ENCODE results near the gene IL12RB1. TPM values are rescaled to one million over a fixed set of nuclear protein-coding genes. Genes with fewer than 3 reads are reported as not detected.

Gene IL12RB1
- total and polyA plus RNA-seq, 2 of the 13 experiments (the other 11 are each of a cell fraction or from before 2014, with no cell fraction given): 0.03 to 0.04 TPM

- TF ChIP-seq CENPT (CRISPR knock-in tag; IDR thresholded peaks at IDR 0.05; ENCODE audit: low read depth) (no peak), NCOR1 (IDR thresholded peaks at IDR 0.05; ENCODE audit: borderline replicate concordance, low read length) (no peak), ZNF205 (CRISPR knock-in tag; IDR thresholded peaks at IDR 0.05) (no peak), ZNF713 (CRISPR knock-in tag; IDR thresholded peaks at IDR 0.05) (no peak), MXD1 (CRISPR knock-in tag; IDR thresholded peaks at IDR 0.05) (no peak), RXRB (CRISPR knock-in tag; IDR thresholded peaks at IDR 0.05; ENCODE audit: borderline replicate concordance) (no peak), MBNL3 (CRISPR knock-in tag; conservative IDR thresholded peaks at IDR 0.05) (no peak)
These were observed 13.5 kb downstream of the IL12RB1 start (continued) for GRCh38 chr19:18073197-18073596.

- peaks cover 0 to 23% of the 10 kb centered on the region in 2 experiments; a peak in 3 of 5 replicates for H3K27me3 ChIP-seq (ENCODE audit: control insufficient read depth in 1 of 2, insufficient read depth in 2 of 2, low read length in 2 of 2)
- no peaks in the 10 kb centered on the region for H4K20me1 ChIP-seq (ENCODE audit: insufficient read depth, low read length)
- no peak overlapping the region for H3K4me3 ChIP-seq (replicated peaks in 1 of 3; ENCODE audit: insufficient read depth in 1 of 3, low read depth in 2 of 3, low read length in 3 of 3)
- ChIA-PET POLR2A (no interaction called here), CTCF (ENCODE audit: low intra/inter-chr PET ratio, low total read pairs) (no interaction called here)
- no peaks in the 10 kb centered on the region for H3K36me3 ChIP-seq (replicated peaks in 1 of 2; ENCODE audit: control insufficient read depth in 1 of 2, insufficient read depth in 2 of 2, low read length in 2 of 2)
- in situ Hi-C loops (cut with HindIII; ENCODE audit: extremely low pct_ligation_motif_present, low pct_unique_long_range_greater_than_20kb): loop anchor here (25.0 kb wide), 1 partner anchor 135 kb away; the partner anchor contains the start of gene CCDC124
- H3K79me2 ChIP-seq (ENCODE audit: insufficient read depth, low read length): no peaks in the 10 kb centered on the region
- H3K4me2 ChIP-seq (ENCODE audit: low read depth, low read length): no peak overlapping the region
- H3K9me3 ChIP-seq (ENCODE audit: low read length): no peaks in the 10 kb centered on the region
- 42% methylated on average over 6 of the region's 6 CpGs for WGBS (ENCODE audit: low lambda C conversion rate)
- FAIRE-seq (no peak), ATAC-seq (no peak), DNase-seq (ENCODE audit: low spot score) (no peak)
- H3K9ac ChIP-seq (ENCODE audit: insufficient read depth, low read depth, low read length): no peak overlapping the region
- no peak overlapping the region for H2AFZ ChIP-seq (ENCODE audit: low read length)
- TF ChIP-seq DR1 (CRISPR knock-in tag; IDR thresholded peaks at IDR 0.05): no peak
- no peaks in the 10 kb centered on the region for H3K4me1 ChIP-seq (ENCODE audit: insufficient read depth, low read length)
- no TSS peak for BruUV-seq (replicated peaks)
- no peak overlapping the region for H3K27ac ChIP-seq (ENCODE audit: extremely low read length, insufficient read depth, low read length)
- intact Hi-C loops (cut with micrococcal nuclease; ENCODE audit: unreplicated experiment): no loop called here
These were observed 14.4 kb downstream of the IL12RB1 start for GRCh38 chr19:18072335-18072734.
